Epithelial cell of esophagus (primary cell): ENCODE measurements around the gene SGMS2.

ENCODE experiments used
- DNase-seq: peaks from one replicate; pipeline ENCODE4 v3.0.0; 2010; ENCODE audit warnings: low read depth
- H3K4me3 ChIP-seq: 2 replicates; pipeline ENCODE4 v1.5.1; 2011; ENCODE audit warnings: mild to moderate bottlenecking, low read length, control low read depth
- TF ChIP-seq, protein P1 (sequence below): IDR thresholded peaks from 2 replicates; pipeline ENCODE4 v1.5.1; 2011; ENCODE audit warnings: low read depth, mild to moderate bottlenecking, low read length, control low read depth, inconsistent platforms; ENCODE audit not compliant: insufficient read depth; ENCODE audit errors: missing control alignments

The SGMS2 gene

DNA sequence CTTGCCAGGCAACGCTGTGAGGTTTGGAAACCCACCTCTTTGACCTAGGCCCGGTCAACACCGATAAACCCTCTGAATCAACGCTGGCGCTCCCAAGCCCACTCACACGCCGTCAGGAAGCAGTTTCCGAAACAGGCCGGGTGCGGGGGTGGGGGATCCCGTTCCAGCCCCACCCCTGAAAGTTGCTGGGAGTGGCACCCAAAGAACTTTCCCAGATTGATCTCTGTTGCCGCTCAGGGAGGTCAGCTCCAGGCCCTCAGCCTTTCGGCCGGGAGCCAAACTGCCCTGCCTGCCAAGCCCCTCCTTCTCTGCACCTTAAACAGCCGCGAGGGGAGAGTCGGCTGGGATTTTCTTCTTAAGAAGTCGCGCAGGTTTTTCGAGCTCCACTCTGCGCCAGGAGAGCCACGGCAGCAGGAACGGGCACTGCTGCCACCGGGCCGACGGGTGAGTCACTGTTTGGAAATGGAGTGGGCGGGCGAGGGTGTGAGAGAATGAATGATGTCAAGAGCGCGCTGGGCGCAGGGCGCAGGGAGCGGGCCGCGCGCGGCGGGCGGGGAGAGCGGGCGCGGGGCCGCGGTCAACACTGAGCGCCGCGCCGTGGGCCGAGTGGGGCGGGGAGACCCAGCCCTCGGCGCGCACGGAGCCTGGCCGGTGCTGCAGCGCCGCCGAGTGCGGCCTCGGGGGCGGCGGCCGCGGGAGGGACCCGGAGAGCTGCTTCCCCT lies at the start of gene SGMS2:
SGMS2 (plus strand) TSS at position 583 of the 722 bp plus-strand sequence. CDS start 70,622 bp downstream, outside the sequence.
- peak within 1 kb of the TSS; percentile 92 for H3K4me3 ChIP-seq
- TF ChIP-seq, protein P1, sequence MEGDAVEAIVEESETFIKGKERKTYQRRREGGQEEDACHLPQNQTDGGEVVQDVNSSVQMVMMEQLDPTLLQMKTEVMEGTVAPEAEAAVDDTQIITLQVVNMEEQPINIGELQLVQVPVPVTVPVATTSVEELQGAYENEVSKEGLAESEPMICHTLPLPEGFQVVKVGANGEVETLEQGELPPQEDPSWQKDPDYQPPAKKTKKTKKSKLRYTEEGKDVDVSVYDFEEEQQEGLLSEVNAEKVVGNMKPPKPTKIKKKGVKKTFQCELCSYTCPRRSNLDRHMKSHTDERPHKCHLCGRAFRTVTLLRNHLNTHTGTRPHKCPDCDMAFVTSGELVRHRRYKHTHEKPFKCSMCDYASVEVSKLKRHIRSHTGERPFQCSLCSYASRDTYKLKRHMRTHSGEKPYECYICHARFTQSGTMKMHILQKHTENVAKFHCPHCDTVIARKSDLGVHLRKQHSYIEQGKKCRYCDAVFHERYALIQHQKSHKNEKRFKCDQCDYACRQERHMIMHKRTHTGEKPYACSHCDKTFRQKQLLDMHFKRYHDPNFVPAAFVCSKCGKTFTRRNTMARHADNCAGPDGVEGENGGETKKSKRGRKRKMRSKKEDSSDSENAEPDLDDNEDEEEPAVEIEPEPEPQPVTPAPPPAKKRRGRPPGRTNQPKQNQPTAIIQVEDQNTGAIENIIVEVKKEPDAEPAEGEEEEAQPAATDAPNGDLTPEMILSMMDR = no peak
- DNase-seq = peak; percentile 99

DNA sequence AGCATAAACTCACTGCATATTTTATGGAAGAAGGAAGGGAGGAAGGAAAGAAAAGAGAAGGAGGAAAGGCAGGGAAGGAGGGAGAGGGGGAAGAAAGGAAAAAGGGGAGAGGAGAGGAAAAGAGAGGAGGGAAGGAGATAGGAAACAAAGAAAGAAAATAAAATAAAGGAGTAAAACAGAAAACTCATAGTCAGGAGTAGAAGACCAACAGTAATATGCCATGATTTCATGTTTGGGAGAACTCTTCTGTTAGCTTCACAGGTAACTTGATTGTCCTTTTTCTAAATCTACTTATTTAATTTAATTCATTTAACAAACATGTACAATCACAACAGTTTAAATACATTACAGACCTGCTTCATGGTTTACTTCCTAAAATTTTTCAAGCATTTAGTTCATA lies 46.8 kb upstream of the SGMS2 start:
- DNase-seq = no peak
- TF ChIP-seq, protein P1 = no peak
- H3K4me3 ChIP-seq = no peak overlapping the region

DNA sequence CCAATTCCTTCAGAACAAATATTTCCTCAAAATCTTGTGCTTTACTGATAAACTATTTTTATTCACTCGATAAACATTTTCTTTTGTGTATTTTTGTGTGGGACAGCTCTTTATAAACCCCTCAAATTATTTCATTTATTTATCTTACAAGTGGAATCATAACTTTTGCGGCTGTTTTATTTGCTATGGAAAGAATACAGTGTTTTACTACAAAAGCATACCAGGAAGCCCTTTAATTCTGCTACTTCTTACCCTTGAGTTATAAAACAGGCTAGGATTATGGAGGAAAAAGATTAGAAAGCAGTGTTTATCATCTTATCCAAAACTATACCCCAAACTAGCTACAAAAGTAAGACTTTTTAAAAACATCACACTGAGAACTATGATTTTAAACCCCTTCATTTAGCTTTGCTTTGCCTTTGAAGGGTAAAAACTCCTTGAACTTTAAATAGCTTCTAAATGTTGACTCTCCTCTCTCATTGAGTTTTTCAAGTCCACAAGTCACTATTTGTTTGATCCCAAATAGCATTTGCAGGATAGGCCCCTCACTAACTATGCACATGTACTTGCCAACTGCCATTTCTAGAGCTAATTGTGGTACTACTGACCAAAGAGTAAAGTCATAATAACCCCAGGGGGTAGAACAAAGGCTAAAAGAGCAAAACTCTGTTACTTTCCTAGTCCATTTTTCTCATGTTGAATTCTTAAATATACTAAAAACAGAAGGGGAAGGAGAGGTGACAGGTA lies 45.8 kb upstream of the SGMS2 start:
- H3K4me3 ChIP-seq = no peak overlapping the region
- TF ChIP-seq, protein P1 = no peak
- DNase-seq = no peak

DNA sequence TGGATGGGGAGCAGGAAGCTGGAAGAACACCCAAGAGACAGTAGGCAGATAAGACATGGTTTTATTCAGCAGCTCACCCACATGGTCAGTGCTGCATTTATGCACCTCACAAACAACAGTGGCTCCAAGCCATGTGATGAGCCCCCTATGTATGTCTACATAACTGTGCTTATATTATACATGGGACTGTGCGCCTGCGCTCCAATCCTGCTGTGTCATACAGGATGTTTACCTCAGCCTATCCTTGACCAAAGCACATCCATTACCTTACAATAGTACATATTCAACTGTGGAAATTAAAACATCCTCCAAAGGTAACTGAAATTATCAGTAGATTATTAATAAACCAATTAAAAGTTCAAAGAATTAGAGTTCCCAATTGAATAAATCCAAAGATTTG lies 44.1 kb upstream of the SGMS2 start:
- no peak overlapping the region for H3K4me3 ChIP-seq
- no peak for DNase-seq
- TF ChIP-seq, protein P1 = no peak

DNA sequence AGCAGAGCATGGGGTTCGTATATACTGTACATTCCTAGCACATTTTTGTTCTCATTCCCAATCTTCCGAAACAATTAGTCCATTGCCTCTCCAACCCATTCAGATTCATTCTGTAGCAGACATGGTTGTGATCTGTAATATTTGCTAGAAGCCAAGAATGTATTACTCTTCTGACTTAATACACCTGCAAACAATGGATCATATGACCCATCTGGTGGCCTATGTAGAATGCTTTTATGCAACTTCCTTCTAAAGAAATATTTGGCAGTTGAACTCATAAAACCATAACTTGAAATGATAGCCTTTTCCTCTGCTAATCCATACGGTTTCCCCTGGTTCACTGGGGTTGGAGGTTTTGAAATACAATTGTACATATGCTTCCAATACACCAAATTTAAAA lies 32.8 kb upstream of the SGMS2 start:
- TF ChIP-seq, protein P1 = no peak
- peak; percentile 16 for DNase-seq
- H3K4me3 ChIP-seq = no peak overlapping the region

DNA sequence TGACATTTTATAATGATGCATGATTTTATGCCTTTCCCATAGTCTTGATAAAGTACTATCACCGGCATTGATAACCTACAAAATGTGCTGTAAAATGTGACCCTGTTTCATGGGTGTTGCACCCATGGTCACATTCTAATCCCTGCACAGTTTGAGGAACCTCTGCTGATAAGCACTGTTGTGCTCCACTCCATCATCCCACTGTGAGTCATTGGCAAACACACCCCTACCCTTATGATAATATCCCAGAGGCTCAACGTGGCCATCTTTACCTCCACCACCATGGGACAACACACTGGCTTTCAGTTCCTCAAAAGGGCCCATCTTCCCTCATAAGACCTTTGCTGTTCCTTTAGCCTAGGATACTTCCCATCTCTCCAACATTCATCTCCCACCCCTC lies 32.0 kb upstream of the SGMS2 start:
- no peak for DNase-seq
- TF ChIP-seq, protein P1 = no peak
- no peak overlapping the region for H3K4me3 ChIP-seq
